ENCODE measurements around the gene ATG7.
"Not testable (repeated sequence)": the region's sequence is repeated elsewhere in the genome, so short reads cannot be mapped to it uniquely, and the experiment has no call there.

ATG7 gene

GRCh38 chr3:11329777-11330176 lies 57.6 kb downstream of the ATG7 start:
- peaks cover 29% of the 10 kb centered on the region for H3K36me3 ChIP-seq (ENCODE audit: insufficient read depth, low read length)
- peaks cover 18% of the 10 kb centered on the region for H3K4me1 ChIP-seq (ENCODE audit: control insufficient read depth, insufficient read depth, low read length)
- H3K9ac ChIP-seq (ENCODE audit: low read depth, low read length), result no peak overlapping the region
- H3K4me2 ChIP-seq (ENCODE audit: low read length), result no peak overlapping the region
- H3K4me3 ChIP-seq (ENCODE audit: low read length), result no peak overlapping the region
- H3K9me3 ChIP-seq (replicated peaks; ENCODE audit: low read length), result no peaks in the 10 kb centered on the region
- H3K27me3 ChIP-seq (ENCODE audit: control insufficient read depth, insufficient read depth, low read length), result no peaks in the 10 kb centered on the region

- Histone ChIP-seq H3K9ac (ENCODE audit: low read depth, low read length) (no peak overlapping the region), H3K27me3 (ENCODE audit: control insufficient read depth, insufficient read depth, low read length) (no peaks in the 10 kb centered on the region), H3K4me2 (ENCODE audit: low read length) (peak overlapping the region; percentile 37), H3K4me1 (ENCODE audit: control insufficient read depth, insufficient read depth, low read length) (peaks cover 18% of the 10 kb centered on the region), H3K36me3 (ENCODE audit: insufficient read depth, low read length) (peaks cover 25% of the 10 kb centered on the region), H3K4me3 (ENCODE audit: low read length) (no peak overlapping the region), H3K9me3 (replicated peaks; ENCODE audit: low read length) (no peaks in the 10 kb centered on the region)
Observed at GRCh38 chr3:11331101-11331500, 58.9 kb downstream of the ATG7 start.

GRCh38 chr3:11335056-11335608 lies 62.9 kb downstream of the ATG7 start:
- Histone ChIP-seq H3K9ac (ENCODE audit: low read depth, low read length) (no peak overlapping the region), H3K27me3 (ENCODE audit: control insufficient read depth, insufficient read depth, low read length) (no peaks in the 10 kb centered on the region), H3K4me1 (ENCODE audit: control insufficient read depth, insufficient read depth, low read length) (peaks cover 18% of the 10 kb centered on the region), H3K4me3 (ENCODE audit: low read length) (no peak overlapping the region), H3K9me3 (replicated peaks; ENCODE audit: low read length) (no peaks in the 10 kb centered on the region), H3K36me3 (ENCODE audit: insufficient read depth, low read length) (peaks cover 10% of the 10 kb centered on the region), H3K4me2 (ENCODE audit: low read length) (no peak overlapping the region)

- Histone ChIP-seq H3K9ac (ENCODE audit: low read depth, low read length) (no peak overlapping the region), H3K4me3 (ENCODE audit: low read length) (no peak overlapping the region), H3K4me2 (ENCODE audit: low read length) (no peak overlapping the region), H3K27me3 (ENCODE audit: control insufficient read depth, insufficient read depth, low read length) (no peaks in the 10 kb centered on the region), H3K9me3 (replicated peaks; ENCODE audit: low read length) (no peaks in the 10 kb centered on the region), H3K4me1 (ENCODE audit: control insufficient read depth, insufficient read depth, low read length) (peaks cover under 1% of the 10 kb centered on the region), H3K36me3 (ENCODE audit: insufficient read depth, low read length) (peaks cover 2% of the 10 kb centered on the region)
Observed at GRCh38 chr3:11339541-11339940, 67.3 kb downstream of the ATG7 start.

- Histone ChIP-seq H3K4me2 (ENCODE audit: low read length) (no peak overlapping the region), H3K9me3 (replicated peaks; ENCODE audit: low read length) (no peaks in the 10 kb centered on the region), H3K9ac (ENCODE audit: low read depth, low read length) (no peak overlapping the region), H3K36me3 (ENCODE audit: insufficient read depth, low read length) (peaks cover 22% of the 10 kb centered on the region), H3K27me3 (ENCODE audit: control insufficient read depth, insufficient read depth, low read length) (no peaks in the 10 kb centered on the region), H3K4me1 (ENCODE audit: control insufficient read depth, insufficient read depth, low read length) (peaks cover 24% of the 10 kb centered on the region), H3K4me3 (ENCODE audit: low read length) (no peak overlapping the region)
Observed at GRCh38 chr3:11346416-11346815, 74.2 kb downstream of the ATG7 start.

GRCh38 chr3:11348877-11349276 lies 76.7 kb downstream of the ATG7 start:
- Histone ChIP-seq H3K4me1 (ENCODE audit: control insufficient read depth, insufficient read depth, low read length) (peaks cover 24% of the 10 kb centered on the region), H3K9ac (ENCODE audit: low read depth, low read length) (peak overlapping the region; percentile 28), H3K36me3 (ENCODE audit: insufficient read depth, low read length) (peaks cover 24% of the 10 kb centered on the region)
- not testable (repeated sequence) for H3K4me2 ChIP-seq (ENCODE audit: low read length); H3K9me3 ChIP-seq (replicated peaks; ENCODE audit: low read length); H3K4me3 ChIP-seq (ENCODE audit: low read length); H3K27me3 ChIP-seq (ENCODE audit: control insufficient read depth, insufficient read depth, low read length)

- peaks cover 24% of the 10 kb centered on the region for H3K4me1 ChIP-seq (ENCODE audit: control insufficient read depth, insufficient read depth, low read length)
Observed at GRCh38 chr3:11349446-11349845, 77.2 kb downstream of the ATG7 start.

GRCh38 chr3:11350374-11350773 lies 78.2 kb downstream of the ATG7 start:
- Histone ChIP-seq H3K9me3 (replicated peaks; ENCODE audit: low read length) (no peaks in the 10 kb centered on the region), H3K4me2 (ENCODE audit: low read length) (peak overlapping the region; percentile 43), H3K36me3 (ENCODE audit: insufficient read depth, low read length) (peaks cover 33% of the 10 kb centered on the region), H3K4me1 (ENCODE audit: control insufficient read depth, insufficient read depth, low read length) (peaks cover 24% of the 10 kb centered on the region), H3K4me3 (ENCODE audit: low read length) (no peak overlapping the region), H3K27me3 (ENCODE audit: control insufficient read depth, insufficient read depth, low read length) (no peaks in the 10 kb centered on the region), H3K9ac (ENCODE audit: low read depth, low read length) (no peak overlapping the region)

More at GRCh38 chr3:11349446-11349845, 77.2 kb downstream of the ATG7 start:
- H3K9ac ChIP-seq (ENCODE audit: low read depth, low read length), result peak overlapping the region; percentile 28
- no peaks in the 10 kb centered on the region for H3K27me3 ChIP-seq (ENCODE audit: control insufficient read depth, insufficient read depth, low read length)
- peaks cover 25% of the 10 kb centered on the region for H3K36me3 ChIP-seq (ENCODE audit: insufficient read depth, low read length)
- H3K9me3 ChIP-seq (replicated peaks; ENCODE audit: low read length), result no peaks in the 10 kb centered on the region
- H3K4me3 ChIP-seq (ENCODE audit: low read length), result no peak overlapping the region
- H3K4me2 ChIP-seq (ENCODE audit: low read length), result peak overlapping the region; percentile 5

GRCh38 chr3:11351451-11351850 lies 79.3 kb downstream of the ATG7 start:
- no peak overlapping the region for H3K4me3 ChIP-seq (ENCODE audit: low read length)
- H3K9me3 ChIP-seq (replicated peaks; ENCODE audit: low read length), result no peaks in the 10 kb centered on the region
- peaks cover 24% of the 10 kb centered on the region for H3K4me1 ChIP-seq (ENCODE audit: control insufficient read depth, insufficient read depth, low read length)
- H3K27me3 ChIP-seq (ENCODE audit: control insufficient read depth, insufficient read depth, low read length), result no peaks in the 10 kb centered on the region
- H3K9ac ChIP-seq (ENCODE audit: low read depth, low read length), result no peak overlapping the region
- no peak overlapping the region for H3K4me2 ChIP-seq (ENCODE audit: low read length)
- peaks cover 30% of the 10 kb centered on the region for H3K36me3 ChIP-seq (ENCODE audit: insufficient read depth, low read length)

- Histone ChIP-seq H3K4me3 (ENCODE audit: low read length) (no peak overlapping the region), H3K36me3 (ENCODE audit: insufficient read depth, low read length) (peaks cover 34% of the 10 kb centered on the region), H3K9ac (ENCODE audit: low read depth, low read length) (no peak overlapping the region), H3K9me3 (replicated peaks; ENCODE audit: low read length) (no peaks in the 10 kb centered on the region), H3K4me1 (ENCODE audit: control insufficient read depth, insufficient read depth, low read length) (peaks cover 1% of the 10 kb centered on the region), H3K4me2 (ENCODE audit: low read length) (no peak overlapping the region), H3K27me3 (ENCODE audit: control insufficient read depth, insufficient read depth, low read length) (no peaks in the 10 kb centered on the region)
Observed at GRCh38 chr3:11356269-11356668, 84.1 kb downstream of the ATG7 start.

GRCh38 chr3:11362600-11362999 lies 90.4 kb downstream of the ATG7 start:
- Histone ChIP-seq H3K9ac (ENCODE audit: low read depth, low read length) (no peak overlapping the region), H3K4me2 (ENCODE audit: low read length) (no peak overlapping the region), H3K9me3 (replicated peaks; ENCODE audit: low read length) (no peaks in the 10 kb centered on the region), H3K4me1 (ENCODE audit: control insufficient read depth, insufficient read depth, low read length) (peaks cover 15% of the 10 kb centered on the region), H3K36me3 (ENCODE audit: insufficient read depth, low read length) (peaks cover 68% of the 10 kb centered on the region), H3K4me3 (ENCODE audit: low read length) (no peak overlapping the region), H3K27me3 (ENCODE audit: control insufficient read depth, insufficient read depth, low read length) (no peaks in the 10 kb centered on the region)

- no peaks in the 10 kb centered on the region for H3K9me3 ChIP-seq (replicated peaks; ENCODE audit: low read length)
- no peak overlapping the region for H3K4me3 ChIP-seq (ENCODE audit: low read length)
- H3K9ac ChIP-seq (ENCODE audit: low read depth, low read length), result no peak overlapping the region
- no peak overlapping the region for H3K4me2 ChIP-seq (ENCODE audit: low read length)
- no peaks in the 10 kb centered on the region for H3K27me3 ChIP-seq (ENCODE audit: control insufficient read depth, insufficient read depth, low read length)
- H3K36me3 ChIP-seq (ENCODE audit: insufficient read depth, low read length), result peaks cover 60% of the 10 kb centered on the region
- peaks cover 15% of the 10 kb centered on the region for H3K4me1 ChIP-seq (ENCODE audit: control insufficient read depth, insufficient read depth, low read length)
Observed at GRCh38 chr3:11363715-11364114, 91.5 kb downstream of the ATG7 start.
